ENCODE measurements around the gene LAMTOR4. TPM values are rescaled to one million over a fixed set of nuclear protein-coding genes. Genes with fewer than 3 reads are reported as not detected.

Gene LAMTOR4
- total and polyA plus RNA-seq, 2 of the 13 experiments (the other 11 are each of a cell fraction or from before 2014, with no cell fraction given) = 115 to 118 TPM

- TF ChIP-seq ZNF503 (CRISPR knock-in tag; IDR thresholded peaks at IDR 0.05) (peak; percentile 58; the same call in 1 of the 2 replicates), REXO4 (CRISPR knock-in tag; IDR thresholded peaks at IDR 0.05; ENCODE audit: borderline replicate concordance) (no peak), ZFY (CRISPR knock-in tag; IDR thresholded peaks at IDR 0.05) (peak; percentile 73), NFIC (IDR thresholded peaks at IDR 0.05; ENCODE audit: low read length) (0 out of 2 replicates have a peak, but pooled peaks have one; percentile 34), SP1 (IDR thresholded peaks at IDR 0.05) (no peak), SP1 (CRISPR knock-in tag; IDR thresholded peaks at IDR 0.05) (peak; percentile 79), RFXANK (CRISPR knock-in tag; IDR thresholded peaks at IDR 0.05) (no peak), CREBL2 (CRISPR knock-in tag; IDR thresholded peaks at IDR 0.05; ENCODE audit: borderline replicate concordance) (0 out of 2 replicates have a peak, but pooled peaks have one; percentile 43), ZNF260 (CRISPR knock-in tag; IDR thresholded peaks at IDR 0.05; ENCODE audit: borderline replicate concordance, low read depth) (no peak), ZNF883 (CRISPR knock-in tag; IDR thresholded peaks at IDR 0.05; ENCODE audit: not compliant biosample characterization) (no peak), SRSF4 (IDR thresholded peaks at IDR 0.05; ENCODE audit: low read depth, low read length, poor library complexity, severe bottlenecking) (no peak), BRCA1 (CRISPR knock-in tag; IDR thresholded peaks at IDR 0.05) (no peak), JUND (CRISPR knock-in tag; IDR thresholded peaks at IDR 0.05) (no peak), MYPOP (CRISPR knock-in tag; IDR thresholded peaks at IDR 0.05) (peak; percentile 55; the same call in 1 of the 2 replicates), ARID4A (CRISPR knock-in tag; IDR thresholded peaks at IDR 0.05; ENCODE audit: borderline replicate concordance) (peak; percentile 96), NR3C1 (CRISPR knock-in tag; IDR thresholded peaks at IDR 0.05) (no peak), ZNF710 (CRISPR knock-in tag; IDR thresholded peaks at IDR 0.05; ENCODE audit: borderline replicate concordance) (peak; percentile 38; the same call in 1 of the 2 replicates), PHF20 (CRISPR knock-in tag; IDR thresholded peaks at IDR 0.05) (peak; percentile 91), PHF5A (CRISPR knock-in tag; IDR thresholded peaks at IDR 0.05; ENCODE audit: low read depth, unreplicated experiment) (no peak), SUZ12 (IDR thresholded peaks at IDR 0.05; ENCODE audit: low read depth, low read length) (no peak), KLF15 (CRISPR knock-in tag; IDR thresholded peaks at IDR 0.05; ENCODE audit: borderline replicate concordance) (peak; percentile 64; the same call in 1 of the 2 replicates)
These were observed 48.2 kb upstream of the LAMTOR4 start (continued) for GRCh38 chr7:100100420-100101015.
